Choroid plexus epithelial cell (primary cell): ENCODE data around the gene MYL7.

Source experiments
- DNase-seq: peaks from one replicate; pipeline ENCODE4 v3.0.0-alpha.2; 2010; ENCODE audit warnings: low read depth
- H3K4me3 ChIP-seq: 2 replicates; pipeline ENCODE4 v1.5.1; 2011; ENCODE audit warnings: low read depth, mild to moderate bottlenecking, control low read depth, low read length, moderate library complexity
- CTCF ChIP-seq: conservative IDR thresholded peaks from 2 replicates; pipeline ENCODE4 v1.5.1; 2011; ENCODE audit warnings: low read depth, mild to moderate bottlenecking, control low read depth, inconsistent platforms, low read length, moderate library complexity

The MYL7 gene

GRCh38 chr7:44141221-44141850 lies at the start of gene MYL7:
Gene MYL7, minus strand, starts transcription at chr7:44141332. Its CDS starts 27 bp downstream, at chr7:44141305.
- no peak for TF ChIP-seq CTCF
- no peak within 1 kb of the TSS for H3K4me3 ChIP-seq
- DNase-seq: no peak

DNA sequence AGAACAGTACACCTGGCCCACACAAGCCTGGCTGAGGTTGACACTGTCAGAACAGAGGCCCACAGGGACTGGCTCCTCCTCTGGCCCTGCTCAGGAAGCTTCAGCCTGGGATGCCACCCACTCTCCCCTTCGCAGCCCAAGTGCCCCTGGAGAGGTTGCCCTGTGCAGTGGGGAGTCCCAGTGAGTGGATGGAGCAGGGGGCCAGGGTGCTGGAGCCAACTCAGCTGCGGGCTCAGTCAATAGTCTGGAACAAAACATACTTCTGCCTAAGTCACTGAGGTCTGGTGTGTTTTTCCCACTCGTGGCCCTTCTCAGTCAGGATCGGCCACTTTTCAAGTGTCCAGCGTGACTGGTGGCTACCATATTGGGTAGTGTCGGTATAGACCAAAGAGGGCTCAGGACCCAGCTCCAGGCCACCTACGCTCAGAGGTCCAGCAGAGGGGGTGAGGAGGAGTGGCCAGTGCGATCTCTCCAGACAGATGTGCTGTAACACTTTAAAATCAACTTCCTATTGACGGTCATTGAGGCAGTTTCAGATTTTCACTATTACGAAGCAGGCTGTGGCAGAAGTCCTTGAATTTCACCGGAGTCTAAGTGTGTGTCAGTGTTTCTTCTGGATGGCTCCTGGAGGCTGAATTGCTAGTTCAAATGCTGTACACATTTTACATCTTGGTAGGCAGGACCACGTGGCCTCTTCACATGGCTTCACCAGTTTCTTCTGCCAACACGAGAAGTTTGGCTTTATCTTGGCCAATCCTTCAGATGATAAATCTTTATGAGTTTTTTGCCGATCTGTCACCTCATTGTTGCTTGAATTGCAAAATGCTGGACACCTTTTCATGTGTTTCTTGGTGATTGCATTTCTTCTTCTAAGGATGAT lies 49.1 kb upstream of the MYL7 start:
- no peak for TF ChIP-seq CTCF
- no peak overlapping the region for H3K4me3 ChIP-seq
- DNase-seq: no peak

GRCh38 chr7:44189286-44189992 lies 48.3 kb upstream of the MYL7 start, which contains the start of gene GCK:
Gene GCK, minus strand, starts transcription at chr7:44189439. Its CDS starts 486 bp downstream, at chr7:44188953.
- TF ChIP-seq CTCF: no peak
- DNase-seq: no peak
- no peak within 1 kb of the TSS for H3K4me3 ChIP-seq

GRCh38 chr7:44188480-44189225 lies 47.5 kb upstream of the MYL7 start:
- DNase-seq: no peak
- H3K4me3 ChIP-seq: no peak overlapping the region
- TF ChIP-seq CTCF: no peak

DNA sequence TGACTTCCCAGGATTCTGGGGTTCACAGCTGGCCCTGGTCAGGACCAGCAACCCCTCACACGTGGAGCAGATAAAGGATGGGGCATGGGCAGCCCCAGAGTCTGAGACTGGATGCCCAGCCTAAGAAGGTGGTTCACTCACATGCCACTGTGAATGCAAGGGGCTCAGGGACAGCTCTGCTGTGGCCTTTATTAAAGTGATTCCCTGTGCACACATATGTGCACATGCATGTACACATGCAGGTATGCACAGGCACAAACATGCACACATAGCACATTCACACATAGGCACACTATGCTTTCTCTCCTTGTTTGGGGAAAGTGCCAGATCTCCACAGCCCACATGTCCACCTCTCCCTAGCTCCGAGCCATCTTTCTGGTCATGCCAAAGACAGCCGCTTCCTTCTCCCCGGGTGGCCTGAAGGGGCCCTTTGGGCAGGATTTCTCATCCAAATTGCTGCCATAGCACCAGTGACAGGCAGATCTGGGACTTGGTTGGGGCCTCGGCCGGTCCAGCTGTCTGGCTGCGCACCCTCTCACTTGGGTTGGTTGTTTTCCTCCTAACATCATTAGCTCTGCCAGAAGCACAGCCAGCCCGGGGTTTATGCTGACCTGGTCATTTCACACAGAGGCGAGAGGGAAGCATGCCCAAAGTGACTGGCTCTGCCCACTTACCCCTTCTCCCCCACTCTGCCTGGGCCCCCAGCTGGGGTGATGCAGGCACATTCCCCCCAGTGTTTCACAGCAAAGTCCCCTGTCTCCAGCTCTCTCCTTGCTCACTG lies 46.7 kb upstream of the MYL7 start:
- no peak for TF ChIP-seq CTCF
- DNase-seq: no peak

DNA sequence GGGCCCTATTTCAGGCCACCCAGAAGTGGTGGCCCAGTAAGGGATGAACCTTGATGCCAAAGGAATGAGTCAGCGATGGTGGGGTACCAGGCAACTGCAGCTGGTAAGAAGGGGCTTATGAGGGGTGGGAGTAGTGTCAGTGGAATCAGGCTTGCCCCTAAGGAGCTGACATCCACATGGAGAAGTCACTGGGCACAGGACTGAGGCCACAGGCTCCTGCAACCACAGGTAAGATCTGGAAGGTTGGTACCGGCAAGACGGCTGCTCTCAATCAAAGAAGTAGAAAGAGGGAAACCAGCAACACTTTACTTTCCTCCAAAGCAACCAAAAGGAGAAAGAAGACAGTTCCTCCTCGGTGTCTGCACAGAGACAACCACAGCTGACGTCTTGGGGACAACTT lies 45.6 kb upstream of the MYL7 start:
- no peak for DNase-seq
- H3K4me3 ChIP-seq: no peak overlapping the region
- TF ChIP-seq CTCF: no peak

More for the DNA sequence above, 46.7 kb upstream of the MYL7 start:
- H3K4me3 ChIP-seq: no peak overlapping the region
